Motor neuron (in vitro differentiated cells): ENCODE results near the gene PLPP1. TPM values are rescaled to one million over a fixed set of nuclear protein-coding genes. Genes with fewer than 3 reads are reported as not detected.
A peak's percentile ranks its signal among the peaks of the same experiment; 100 is the strongest.

Source experiments
- ATAC-seq, 8 experiments: fragments of 200-7000 bp; cut with Tn5 transposase; replicated peaks in 6 of 8; 2 replicates each; pipeline ENCODE4 v1.8.0; 2021; ENCODE audit warnings: mild to moderate bottlenecking in 8 of 8, moderate library complexity in 8 of 8
- H3K27ac ChIP-seq, 2 donors: fragments of 250-450 bp; sonication (Bioruptor Pico); 2 replicates each; pipeline ENCODE4 v1.9.0; 2021; ENCODE audit warnings: antibody characterized with exemption in 2 of 2, mild to moderate bottlenecking in 2 of 2, moderate library complexity in 1 of 2
- H3K4me1 ChIP-seq, 2 donors: fragments of 250-450 bp; sonication (Bioruptor Pico); replicated peaks in 1 of 2; 2 replicates each; pipeline ENCODE4 v1.6.1; 2021; ENCODE audit warnings: antibody characterized with exemption in 2 of 2, mild to moderate bottlenecking in 2 of 2, moderate library complexity in 1 of 2
- H3K4me3 ChIP-seq, 5 donors: fragments of 250-450 bp; sonication (Bioruptor Pico); 2 replicates each; pipeline ENCODE4 v1.9.0; 2021; ENCODE audit warnings: antibody characterized with exemption in 5 of 5, mild to moderate bottlenecking in 5 of 5, moderate library complexity in 4 of 5
- WGBS, 10 experiments: fragments of 450-650 bp; shearing (Covaris generic); methylation state at CpG; one replicate each; pipeline ENCODE4 v1.0.0; 2022; 5-methylcytosine and 5-hydroxymethylcytosine counted together
- in situ Hi-C, 9 experiments: fragments of 400-800 bp; cut with MboI; loops; one replicate each; pipeline ENCODE4 v1.15.0; 2021; ENCODE audit warnings: low sequenced_read_pairs in 9 of 9, low pct_unique_long_range_greater_than_20kb in 2 of 9; ENCODE audit not compliant: unreplicated experiment in 9 of 9
- total RNA-seq, 8 experiments: library from RNA; unstranded; fragments of 300-600 nt; gene quantifications; 2 replicates each; pipeline versions ENCODE4 v1.2.3 to v1.2.4, GENCODE V29; 2022

Gene PLPP1
- total RNA-seq, 8 experiments from 2014 or later = 9.3 to 57.8 (median 14.7) TPM

DNA sequence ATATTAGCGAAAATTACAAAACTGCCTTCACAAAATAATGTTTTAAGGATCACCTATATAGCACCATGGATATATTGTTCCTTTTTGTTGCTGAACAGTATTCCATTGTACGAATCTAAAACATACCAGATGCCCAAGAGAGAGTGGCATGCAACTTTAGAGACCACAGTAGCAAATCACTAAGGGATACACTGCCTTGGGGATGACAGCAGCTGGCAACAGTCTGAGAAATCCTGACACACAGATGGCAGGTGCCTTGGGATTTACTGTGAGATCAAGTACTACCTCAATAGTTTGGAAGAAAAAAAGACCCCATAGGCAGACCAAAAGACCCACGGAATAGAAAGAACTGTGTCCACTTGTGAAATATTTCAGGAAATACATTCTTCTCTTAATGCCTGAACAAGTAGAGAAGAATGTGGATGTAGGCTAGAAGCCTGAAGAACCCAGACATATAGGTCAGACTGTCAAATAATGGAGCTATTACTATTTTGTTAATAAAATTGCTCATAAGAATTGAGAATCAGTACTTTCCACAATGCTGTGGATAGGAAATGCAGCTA lies 53.4 kb downstream of the PLPP1 start:
- no peak overlapping the region for H3K27ac ChIP-seq
- no peak overlapping the region for H3K4me3 ChIP-seq
- WGBS, 10 experiments = 38 to 100% (median 83%) methylated on average over 1 to 3 of the region's 3 CpGs
- in situ Hi-C loops = no loop called here
- ATAC-seq = peak in 1 of 8 experiments; percentile 31
- H3K4me1 ChIP-seq = no peaks in the 10 kb centered on the region

GRCh38 chr5:55480781-55481180 lies 54.0 kb downstream of the PLPP1 start:
- no peaks in the 10 kb centered on the region for H3K4me1 ChIP-seq
- in situ Hi-C loops = no loop called here
- WGBS, 10 experiments = 42 to 100% (median 100%) methylated on average over 1 to 3 of the region's 3 CpGs; no CpG with 5 or more reads in 1 of the 10 experiments
- no peak overlapping the region for H3K4me3 ChIP-seq
- H3K27ac ChIP-seq = no peak overlapping the region
- peak in 2 of 8 experiments; percentile 37 to 48 for ATAC-seq

- WGBS, 10 experiments = 60 to 95% (median 86%) methylated on average over 1 of the region's 1 CpG; no CpG with 5 or more reads in 2 of the 10 experiments
- Histone ChIP-seq H3K27ac (no peak overlapping the region), H3K4me3 (no peak overlapping the region), H3K4me1 (no peaks in the 10 kb centered on the region)
- in situ Hi-C loops = no loop called here
- ATAC-seq = no peak
These were observed 62.1 kb downstream of the PLPP1 start for GRCh38 chr5:55472642-55473041.

GRCh38 chr5:55471468-55471867 lies 63.3 kb downstream of the PLPP1 start:
- in situ Hi-C loops = no loop called here
- no peak for ATAC-seq
- no peaks in the 10 kb centered on the region for H3K4me1 ChIP-seq
- 62 to 100% (median 81%) methylated on average over 1 of the region's 1 CpG; no CpG with 5 or more reads in 4 of the 10 experiments for WGBS, 10 experiments
- H3K27ac ChIP-seq = no peak overlapping the region
- H3K4me3 ChIP-seq = no peak overlapping the region

DNA sequence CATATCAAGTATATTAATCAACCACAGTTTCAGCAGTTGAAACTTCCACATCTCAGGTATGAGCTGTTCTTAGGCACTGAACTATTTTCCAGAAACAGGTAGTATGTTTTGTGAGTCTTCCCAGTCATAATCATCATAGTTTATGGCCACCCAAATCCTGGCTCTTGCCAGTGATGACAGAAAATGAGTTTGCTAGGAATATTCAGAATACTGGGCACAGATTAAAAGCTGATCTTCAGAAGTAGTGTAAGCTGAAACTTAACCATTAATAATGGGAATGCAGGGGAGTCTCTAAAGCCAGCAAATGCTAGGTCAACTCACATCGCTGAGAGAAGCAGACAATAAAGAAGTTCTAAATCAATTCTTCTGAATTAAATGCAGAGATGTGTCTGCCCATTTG lies 64.5 kb downstream of the PLPP1 start:
- 80 to 100% (median 89%) methylated on average over 1 of the region's 1 CpG; no CpG with 5 or more reads in 5 of the 10 experiments for WGBS, 10 experiments
- no peak overlapping the region for H3K27ac ChIP-seq
- in situ Hi-C loops = no loop called here
- ATAC-seq = peak in 3 of 8 experiments; percentile 43 to 72 (median 69)
- H3K4me3 ChIP-seq = no peak overlapping the region
- no peaks in the 10 kb centered on the region for H3K4me1 ChIP-seq

DNA sequence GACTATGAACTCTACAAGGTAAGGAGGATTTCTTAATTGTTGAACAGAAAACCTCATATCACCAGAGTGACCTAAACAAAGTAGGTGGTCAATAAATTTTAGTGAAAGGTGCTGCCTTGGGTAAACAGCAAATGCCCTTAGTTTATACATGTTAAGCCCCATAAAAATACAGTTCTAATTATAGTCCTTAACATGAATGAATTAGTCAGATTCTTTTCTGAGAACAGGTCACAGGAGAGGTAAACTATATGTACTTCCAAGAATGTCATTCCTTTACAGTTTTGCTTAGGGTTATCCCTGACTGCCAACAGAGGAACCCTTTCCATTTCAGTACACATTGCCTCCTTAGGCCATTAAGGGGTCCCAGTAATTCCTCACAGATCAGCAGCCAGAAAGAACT lies 64.9 kb downstream of the PLPP1 start:
- Histone ChIP-seq H3K4me1 (no peaks in the 10 kb centered on the region), H3K4me3 (no peak overlapping the region), H3K27ac (no peak overlapping the region)
- in situ Hi-C loops = no loop called here
- peak in 1 of 8 experiments; percentile 66 for ATAC-seq

- WGBS, 10 experiments = 64 to 100% (median 91%) methylated on average over 1 to 5 of the region's 5 CpGs; no CpG with 5 or more reads in 1 of the 10 experiments
- Histone ChIP-seq H3K27ac (no peak overlapping the region), H3K4me3 (no peak overlapping the region), H3K4me1 (no peaks in the 10 kb centered on the region)
- ATAC-seq = no peak
- in situ Hi-C loops = no loop called here
These were observed 66.8 kb downstream of the PLPP1 start for GRCh38 chr5:55467862-55468551.

DNA sequence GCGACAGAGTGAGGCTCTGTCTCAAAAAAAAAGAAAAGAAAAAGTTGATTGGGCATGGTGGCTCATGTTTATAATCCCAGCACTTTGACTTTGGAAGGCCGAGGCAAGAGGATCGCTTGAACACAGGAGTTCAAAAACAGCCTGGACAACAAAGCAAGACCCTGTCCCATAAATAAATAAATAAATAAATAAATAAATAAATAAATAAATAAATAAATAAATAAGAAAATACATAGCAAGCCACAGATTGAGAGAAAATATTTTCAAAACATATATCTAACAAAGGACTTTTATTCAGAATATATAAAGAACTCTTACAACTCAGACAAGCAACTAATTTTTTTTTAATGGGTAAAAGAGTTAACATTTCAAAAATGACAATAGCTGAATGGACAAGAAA lies 71.2 kb downstream of the PLPP1 start:
- Histone ChIP-seq H3K27ac (no peak overlapping the region), H3K4me3 (no peak overlapping the region), H3K4me1 (no peaks in the 10 kb centered on the region)
- ATAC-seq = no peak
- in situ Hi-C loops = no loop called here
- 81 to 100% (median 96%) methylated on average over 1 to 3 of the region's 3 CpGs; no CpG with 5 or more reads in 1 of the 10 experiments for WGBS, 10 experiments

GRCh38 chr5:55459572-55459971 lies 75.2 kb downstream of the PLPP1 start:
- no peak overlapping the region for H3K27ac ChIP-seq
- H3K4me1 ChIP-seq = no peaks in the 10 kb centered on the region
- no peak overlapping the region for H3K4me3 ChIP-seq
- WGBS, 10 experiments = 0 to 100% (median 77%) methylated on average over 1 to 2 of the region's 2 CpGs; no CpG with 5 or more reads in 1 of the 10 experiments
- in situ Hi-C loops = no loop called here
- ATAC-seq = no peak

GRCh38 chr5:55456216-55456895 lies 78.4 kb downstream of the PLPP1 start:
- H3K4me1 ChIP-seq = peaks cover 0 to 5% of the 10 kb centered on the region in 2 donors
- ATAC-seq = peak in 1 of 8 experiments; percentile 43
- no peak overlapping the region for H3K4me3 ChIP-seq
- no peak overlapping the region for H3K27ac ChIP-seq
- 73 to 100% (median 97%) methylated on average over 1 to 3 of the region's 3 CpGs; no CpG with 5 or more reads in 1 of the 10 experiments for WGBS, 10 experiments
- in situ Hi-C loops = no loop called here

DNA sequence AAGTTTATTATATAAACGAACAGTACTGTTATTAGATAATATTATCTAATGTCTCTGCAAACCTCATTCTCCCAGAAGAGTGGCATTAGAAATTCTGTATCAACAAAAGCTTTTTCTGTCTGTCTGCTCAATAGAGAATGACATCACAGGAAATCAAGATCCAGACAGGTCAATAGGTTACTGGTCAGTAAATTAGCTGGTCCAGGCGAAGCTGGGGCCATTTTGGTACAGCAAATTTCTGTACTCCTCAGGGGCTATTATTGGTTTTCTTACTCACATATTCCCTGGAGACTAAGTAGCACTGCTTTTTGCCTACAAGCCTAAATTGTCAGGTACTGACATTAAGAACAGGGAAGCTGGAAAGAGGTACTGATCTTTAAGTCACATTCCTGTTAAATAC lies 80.5 kb downstream of the PLPP1 start:
- Histone ChIP-seq H3K4me3 (no peak overlapping the region), H3K4me1 (peaks cover 0 to 5% of the 10 kb centered on the region in 2 donors), H3K27ac (no peak overlapping the region)
- peak in 2 of 8 experiments; percentile 29 to 41 for ATAC-seq
- 52 to 100% (median 82%) methylated on average over 1 to 2 of the region's 2 CpGs; no CpG with 5 or more reads in 1 of the 10 experiments for WGBS, 10 experiments
- in situ Hi-C loops = no loop called here

DNA sequence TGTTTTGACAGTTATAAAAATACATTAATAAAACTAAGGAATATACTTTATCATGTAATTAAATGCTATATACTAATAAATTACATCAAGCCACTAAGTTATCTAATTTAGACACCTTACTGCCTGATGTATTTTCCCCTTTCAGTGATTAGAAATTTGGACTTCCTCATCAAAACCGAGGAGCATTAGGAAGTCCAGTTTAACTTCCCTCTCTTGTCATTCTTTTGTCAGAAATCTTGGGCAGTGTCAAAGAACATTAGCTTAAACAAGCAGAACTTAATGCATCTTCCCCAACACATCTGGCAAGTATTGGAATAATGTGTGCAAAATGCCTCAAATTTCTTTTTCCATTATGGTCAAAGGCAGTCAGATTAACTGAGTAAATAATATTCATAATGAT lies 81.6 kb downstream of the PLPP1 start:
- 0 to 100% (median 53%) methylated on average over 1 of the region's 1 CpG; no CpG with 5 or more reads in 4 of the 10 experiments for WGBS, 10 experiments
- in situ Hi-C loops = no loop called here
- peak in 1 of 8 experiments; percentile 20 for ATAC-seq
- Histone ChIP-seq H3K27ac (no peak overlapping the region), H3K4me1 (peaks cover 0 to 5% of the 10 kb centered on the region in 2 donors), H3K4me3 (no peak overlapping the region)

DNA sequence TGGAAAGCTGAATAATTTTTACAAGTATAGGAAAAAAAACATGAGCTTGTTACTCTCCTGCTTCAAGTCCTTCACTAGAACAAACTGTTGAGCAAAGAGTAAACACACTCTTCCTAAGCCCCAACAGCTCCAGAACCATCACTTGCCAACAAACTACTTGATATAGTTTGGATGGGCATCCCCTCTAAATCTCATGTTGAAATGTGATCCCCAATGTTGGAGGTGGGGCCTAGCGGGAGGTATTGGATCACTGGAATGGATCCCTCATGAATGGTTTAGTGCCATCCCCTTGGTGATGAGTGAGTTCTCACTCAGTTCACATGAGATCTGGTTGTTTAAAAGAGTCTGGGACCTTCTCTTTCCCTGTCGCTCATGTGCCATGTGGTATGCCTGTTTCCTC lies 82.8 kb downstream of the PLPP1 start:
- WGBS, 10 experiments = 75 to 100% (median 97%) methylated on average over 1 to 2 of the region's 2 CpGs; no CpG with 5 or more reads in 6 of the 10 experiments
- ATAC-seq = no peak
- H3K4me1 ChIP-seq = peaks cover 0 to 5% of the 10 kb centered on the region in 2 donors
- no peak overlapping the region for H3K27ac ChIP-seq
- no peak overlapping the region for H3K4me3 ChIP-seq
- in situ Hi-C loops = no loop called here
